Upper lobe of right lung (tissue), 1 donor: ENCODE data around the gene C15orf61. TPM values are rescaled to one million over a fixed set of nuclear protein-coding genes. Genes with fewer than 3 reads are reported as not detected.
A peak's percentile ranks its signal among the peaks of the same experiment; 100 is the strongest.

Experiments
- ATAC-seq: fragments of 200-7000 bp; cut with Tn5 transposase; one replicate; pipeline ENCODE4 v1.9.1; 2020; ENCODE audit warnings: mild to moderate bottlenecking, moderate library complexity
- DNase-seq: peaks from one replicate; pipeline ENCODE4 v3.0.0-alpha.2; 2020
- H3K27ac ChIP-seq: fragments of 200-600 bp; one replicate; pipeline ENCODE4 v1.8.0; 2022
- H3K27me3 ChIP-seq: fragments of 200-600 bp; one replicate; pipeline ENCODE4 v1.8.0; 2022; ENCODE audit warnings: mild to moderate bottlenecking
- H3K36me3 ChIP-seq: fragments of 200-600 bp; one replicate; pipeline ENCODE4 v1.8.0; 2022
- H3K4me1 ChIP-seq: fragments of 200-600 bp; one replicate; pipeline ENCODE4 v1.8.0; 2022
- H3K4me3 ChIP-seq: fragments of 200-600 bp; one replicate; pipeline ENCODE4 v1.8.0; 2022; ENCODE audit warnings: mild to moderate bottlenecking
- H3K9me3 ChIP-seq: fragments of 200-600 bp; one replicate; pipeline ENCODE4 v1.8.0; 2022
- CTCF ChIP-seq: fragments of 200-600 bp; IDR thresholded peaks from one replicate; pipeline ENCODE4 v1.8.0; 2022; ENCODE audit warnings: antibody characterized with exemption
- intact Hi-C: fragments of 100-400 bp; cut with DNase I; formaldehyde crosslinking; loops from one replicate; pipeline ENCODE4 v1.11.0; 2022
- total RNA-seq: library from RNA; stranded (reverse); fragmentation: NEBNext Ultra II Directional; extraction: Animal tissue kit (Norgen Biotek cat#: 25700); gene quantifications from one replicate; pipeline ENCODE4 v1.2.1, GENCODE V29; 2021
- donor health status: DM: no; HTN: yes; CAD: no; lungs with severe emphysema.

The C15orf61 gene
- total RNA-seq, 1 donor from 2014 or later, result 7.4 TPM

GRCh38 chr15:67542420-67543347 lies 21.8 kb downstream of the C15orf61 start, which contains the start of gene MAP2K5:
MAP2K5 (plus strand) TSS chr15:67542703; CDS start chr15:67543336, 633 bp downstream.
- Histone ChIP-seq H3K27ac (peak within 1 kb of the TSS; percentile 83), H3K36me3 (peaks cover 8% of the 10 kb centered on the region), H3K9me3 (no peaks in the 10 kb centered on the region), H3K4me3 (peak within 1 kb of the TSS; percentile 71), H3K27me3 (no peaks in the 10 kb centered on the region), H3K4me1 (peaks cover 9% of the 10 kb centered on the region)
- DNase-seq (peak; percentile 94), ATAC-seq (peak; percentile 97)
- no peak for TF ChIP-seq CTCF
- intact Hi-C loops, result no loop called here

GRCh38 chr15:67543348-67543718 lies 22.4 kb downstream of the C15orf61 start:
- no peak for DNase-seq
- intact Hi-C loops, result no loop called here
- peak; percentile 2 for ATAC-seq
- peaks cover 9% of the 10 kb centered on the region for H3K4me1 ChIP-seq
- peak overlapping the region; percentile 71 for H3K4me3 ChIP-seq
- no peak for TF ChIP-seq CTCF
- peaks cover 8% of the 10 kb centered on the region for H3K36me3 ChIP-seq
- H3K27me3 ChIP-seq, result no peaks in the 10 kb centered on the region
- no peaks in the 10 kb centered on the region for H3K9me3 ChIP-seq
- peak overlapping the region; percentile 83 for H3K27ac ChIP-seq

- peaks cover 8% of the 10 kb centered on the region for H3K36me3 ChIP-seq
- DNase-seq (no peak), ATAC-seq (no peak)
- H3K27me3 ChIP-seq, result no peaks in the 10 kb centered on the region
- no peak overlapping the region for H3K27ac ChIP-seq
- no peaks in the 10 kb centered on the region for H3K9me3 ChIP-seq
- no peak for TF ChIP-seq CTCF
- intact Hi-C loops, result no loop called here
- H3K4me3 ChIP-seq, result no peak overlapping the region
- peaks cover 13% of the 10 kb centered on the region for H3K4me1 ChIP-seq
Measured at GRCh38 chr15:67544475-67544874, 23.5 kb downstream of the C15orf61 start.

- H3K36me3 ChIP-seq, result peaks cover 8% of the 10 kb centered on the region
- ATAC-seq (no peak), DNase-seq (no peak)
- TF ChIP-seq CTCF, result no peak
- H3K4me1 ChIP-seq, result peaks cover 13% of the 10 kb centered on the region
- no peak overlapping the region for H3K4me3 ChIP-seq
- intact Hi-C loops, result no loop called here
- H3K9me3 ChIP-seq, result no peaks in the 10 kb centered on the region
- no peak overlapping the region for H3K27ac ChIP-seq
- no peaks in the 10 kb centered on the region for H3K27me3 ChIP-seq
Measured at GRCh38 chr15:67545864-67546263, 24.9 kb downstream of the C15orf61 start.

GRCh38 chr15:67547064-67547463 lies 26.1 kb downstream of the C15orf61 start:
- no peak for DNase-seq
- no peaks in the 10 kb centered on the region for H3K27me3 ChIP-seq
- H3K4me3 ChIP-seq, result no peak overlapping the region
- TF ChIP-seq CTCF, result no peak
- no peaks in the 10 kb centered on the region for H3K9me3 ChIP-seq
- H3K27ac ChIP-seq, result no peak overlapping the region
- ATAC-seq, result no peak
- peaks cover 13% of the 10 kb centered on the region for H3K4me1 ChIP-seq
- peaks cover 15% of the 10 kb centered on the region for H3K36me3 ChIP-seq
- intact Hi-C loops, result no loop called here
